Cardiac fibroblast (primary cell): Measurements from ENCODE around the gene CHCHD5.

Source experiments
- DNase-seq, 2 donors: peaks; one replicate each; pipeline versions ENCODE4 v3.0.0 to v3.0.0-alpha.2; 2010; ENCODE audit warnings: low read depth in 2 of 2
- H3K4me3 ChIP-seq, 2 donors: replicated peaks in 1 of 2; 1 replicate in 1 of 2; 2 replicates in 1 of 2; pipeline ENCODE4 v1.5.1; 2011; ENCODE audit warnings: low read depth in 2 of 2, low read length in 2 of 2, mild to moderate bottlenecking in 2 of 2, moderate library complexity in 1 of 2
- CTCF ChIP-seq: IDR thresholded peaks from one replicate; pipeline ENCODE4 v1.5.1; 2011; ENCODE audit warnings: low read depth, mild to moderate bottlenecking, low read length, inconsistent platforms

Gene CHCHD5

GRCh38 chr2:112585873-112586464, 1.6 kb downstream of the CHCHD5 start:
- no peak overlapping the region for H3K4me3 ChIP-seq
- DNase-seq = no peak
- no peak for TF ChIP-seq CTCF

DNA sequence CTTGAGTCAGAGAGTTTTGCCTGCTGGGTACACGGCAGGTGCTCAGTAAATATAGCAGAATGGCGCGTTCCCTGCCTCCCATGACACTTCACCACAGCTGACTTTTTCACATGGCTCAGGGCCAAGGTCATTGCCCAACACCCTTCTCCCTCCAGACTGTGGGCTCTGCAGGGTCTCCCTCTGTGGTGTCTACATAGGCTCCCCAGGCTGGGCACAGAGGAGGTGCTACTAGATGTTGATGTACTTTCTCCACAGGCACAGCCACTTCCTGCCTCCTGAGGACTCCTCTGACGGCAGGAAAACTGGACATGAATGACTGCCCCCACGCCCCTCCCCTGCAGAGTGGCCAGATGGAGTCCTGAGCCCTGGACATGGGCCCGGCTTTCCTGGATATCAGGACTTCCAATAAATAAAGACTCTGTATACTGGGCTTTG, 4.2 kb downstream of the CHCHD5 start:
- peak in 1 of 2 donors; percentile 14 for DNase-seq
- no peak for TF ChIP-seq CTCF
- H3K4me3 ChIP-seq = no peak overlapping the region

DNA sequence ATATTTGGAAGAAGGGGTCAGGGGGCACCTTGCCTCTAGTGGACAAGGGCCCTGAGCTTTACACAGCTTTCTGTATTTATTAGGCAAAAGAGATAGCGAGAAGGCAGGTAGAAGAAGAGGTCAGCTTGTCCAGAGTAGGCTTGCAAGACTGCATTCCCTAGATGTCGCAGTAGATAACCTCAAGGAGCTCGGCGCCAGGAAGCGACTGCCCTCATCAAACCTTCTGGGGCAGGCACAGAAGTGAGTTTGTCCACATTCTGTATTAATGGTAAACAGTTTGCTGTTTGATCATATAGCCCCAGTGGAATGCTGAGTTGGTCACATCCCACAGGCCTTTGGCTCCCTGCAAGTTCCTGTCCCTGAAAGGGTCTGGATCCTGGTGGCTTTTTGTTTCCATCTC, 7.0 kb downstream of the CHCHD5 start:
- H3K4me3 ChIP-seq = no peak overlapping the region
- TF ChIP-seq CTCF = no peak
- DNase-seq = no peak

DNA sequence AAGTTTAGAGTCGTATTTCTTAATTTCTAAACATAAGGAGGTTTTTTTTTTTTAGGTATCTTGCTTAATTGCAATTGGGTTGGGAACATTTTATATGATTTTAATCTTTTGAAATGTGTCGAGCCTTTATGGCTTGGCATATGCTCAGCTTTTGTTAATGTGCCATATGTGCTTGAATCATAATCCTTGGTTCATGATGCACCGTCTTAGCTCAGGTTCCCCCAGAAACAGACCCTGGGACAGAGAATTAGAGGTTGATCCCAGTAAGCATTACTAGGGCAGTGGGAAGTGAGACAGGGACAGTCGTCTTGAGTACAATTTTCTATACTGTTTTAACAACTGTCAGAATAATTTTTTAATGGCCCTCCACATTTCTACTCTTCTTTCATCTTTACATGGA, 9.3 kb downstream of the CHCHD5 start:
- H3K4me3 ChIP-seq = no peak overlapping the region
- DNase-seq = no peak
- TF ChIP-seq CTCF = no peak

- TF ChIP-seq CTCF = no peak
- H3K4me3 ChIP-seq = no peak overlapping the region
- no peak for DNase-seq
Observed at GRCh38 chr2:112597537-112598322, 13.3 kb downstream of the CHCHD5 start.

DNA sequence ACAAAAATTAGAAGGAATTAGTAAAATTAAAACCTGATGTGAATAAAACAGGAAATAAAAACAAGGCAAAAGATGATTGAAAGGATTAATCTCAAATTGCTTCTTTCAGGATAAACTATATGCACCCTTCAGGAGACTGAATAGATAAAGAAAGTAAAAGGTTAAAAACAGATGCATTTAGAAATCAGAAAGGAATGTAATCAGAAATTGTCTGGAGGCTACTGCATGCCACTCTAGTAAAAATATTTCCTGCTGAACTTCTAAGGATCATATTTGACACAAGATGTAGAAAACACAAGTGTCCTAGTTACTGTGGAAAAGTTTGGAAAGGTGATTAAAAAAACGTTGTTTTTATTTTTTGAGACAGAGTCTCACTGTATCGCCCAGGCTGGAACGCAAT, 16.2 kb downstream of the CHCHD5 start:
- H3K4me3 ChIP-seq = no peak overlapping the region
- DNase-seq = no peak
- TF ChIP-seq CTCF = no peak

- no peak for TF ChIP-seq CTCF
- no peak overlapping the region for H3K4me3 ChIP-seq
- DNase-seq = no peak
Observed at GRCh38 chr2:112601754-112602153, 17.3 kb downstream of the CHCHD5 start.
